GM12874 (cell line): ENCODE data around the gene CYFIP2.

Source experiments
- CTCF ChIP-seq: IDR thresholded peaks from 2 replicates; pipeline ENCODE4 v1.5.1; 2011; ENCODE audit warnings: low read depth, mild to moderate bottlenecking, control low read depth, low read length, moderate library complexity; ENCODE audit not compliant: insufficient read depth

The CYFIP2 gene

DNA sequence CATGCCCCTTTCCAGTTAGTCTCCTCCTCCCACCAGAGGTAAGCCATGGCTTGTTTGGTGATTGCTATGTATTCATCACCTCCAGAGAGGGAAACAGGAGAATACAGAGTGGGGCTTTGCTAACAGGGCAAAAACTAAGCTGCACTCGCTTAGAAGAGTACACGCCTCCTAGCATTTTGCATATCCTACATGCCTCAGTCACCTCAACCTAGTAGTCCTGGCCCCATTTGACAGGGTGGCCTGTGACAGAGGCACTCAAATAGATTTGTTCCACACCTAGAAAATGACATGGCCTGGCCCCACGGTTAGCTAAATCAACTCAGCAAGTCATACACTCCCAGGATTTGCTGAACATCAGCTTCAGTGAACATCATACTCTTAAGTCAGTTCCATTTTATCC is 90.7 kb downstream of the CYFIP2 start:
- TF ChIP-seq CTCF = no peak

- no peak for TF ChIP-seq CTCF
Measured at GRCh38 chr5:157357823-157358222, 91.9 kb downstream of the CYFIP2 start.

- TF ChIP-seq CTCF = no peak
Measured at GRCh38 chr5:157358871-157359270, 92.9 kb downstream of the CYFIP2 start.

DNA sequence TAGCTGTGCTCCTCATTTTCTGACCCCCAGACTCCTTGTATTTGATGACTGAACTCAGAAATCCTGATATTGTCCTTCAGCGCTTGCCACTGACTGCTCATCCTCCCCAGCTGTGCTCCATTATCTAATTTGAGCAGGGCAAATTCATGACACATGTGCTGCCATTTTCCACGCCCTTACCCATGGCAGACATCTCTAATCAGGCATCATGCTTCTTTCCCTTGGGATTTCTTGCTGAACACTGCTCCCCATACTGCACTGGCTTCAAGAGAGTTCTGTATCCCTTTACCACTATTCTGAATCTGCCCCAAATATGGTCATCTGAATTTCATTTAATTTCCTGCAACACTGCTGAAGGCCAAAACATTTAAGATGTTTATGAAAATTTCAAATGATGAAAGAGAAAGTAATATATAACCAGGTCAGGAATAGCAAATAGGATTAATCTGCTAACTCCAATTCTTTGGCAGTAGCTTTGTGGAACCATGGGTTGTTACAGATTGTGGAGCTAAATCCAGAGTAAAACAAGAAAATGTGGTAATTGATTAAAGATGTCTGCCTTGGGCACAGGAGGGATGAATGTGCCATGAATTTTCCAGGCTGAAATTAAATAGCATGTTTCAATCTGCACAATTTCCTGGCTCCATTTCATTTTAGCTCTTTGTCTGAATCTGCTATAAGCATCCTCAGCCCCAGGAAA is 93.6 kb downstream of the CYFIP2 start:
- TF ChIP-seq CTCF = no peak

DNA sequence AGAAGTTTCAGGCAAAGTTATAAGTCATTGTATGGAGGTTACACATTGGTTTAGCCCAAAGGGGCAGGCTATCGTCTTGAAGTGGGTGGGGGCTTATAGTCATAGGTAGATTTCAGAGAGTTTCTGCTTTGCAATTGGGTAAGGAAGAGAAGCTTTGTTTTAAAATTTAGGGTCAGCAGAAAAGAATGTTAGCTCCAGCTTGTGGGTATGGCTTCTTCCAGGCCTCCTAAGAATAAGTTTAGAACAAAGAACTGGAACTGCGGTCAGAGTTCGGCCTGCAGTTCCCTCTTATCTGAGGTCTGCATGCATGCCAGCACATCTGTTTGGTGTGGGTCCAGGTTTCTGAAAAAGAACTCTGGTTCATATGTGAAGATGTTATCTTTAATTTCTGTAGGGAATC is 96.1 kb downstream of the CYFIP2 start:
- no peak for TF ChIP-seq CTCF

GRCh38 chr5:157362502-157362901 is 96.6 kb downstream of the CYFIP2 start:
- TF ChIP-seq CTCF = no peak

DNA sequence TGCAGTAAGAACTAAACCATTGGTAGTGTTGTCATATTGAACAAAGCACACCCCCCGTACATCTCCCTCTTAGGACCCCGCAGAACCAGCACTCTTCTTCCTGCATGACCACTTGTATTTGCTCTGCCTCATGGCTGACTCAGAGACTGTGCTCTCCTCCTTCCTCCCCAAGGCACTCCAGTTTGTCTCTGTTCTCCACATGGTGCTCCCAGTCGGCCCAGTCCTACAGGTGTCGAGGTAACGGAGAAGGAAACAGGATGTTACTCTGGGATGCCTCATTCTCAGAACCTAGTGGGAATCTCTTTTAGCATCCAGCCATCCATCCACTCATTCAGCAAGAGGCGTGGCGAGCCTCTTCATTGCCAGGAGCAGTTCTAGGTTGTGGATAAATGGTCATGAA is 97.1 kb downstream of the CYFIP2 start:
- no peak for TF ChIP-seq CTCF
